ENCODE measurements around the gene COP1.

The COP1 gene

DNA sequence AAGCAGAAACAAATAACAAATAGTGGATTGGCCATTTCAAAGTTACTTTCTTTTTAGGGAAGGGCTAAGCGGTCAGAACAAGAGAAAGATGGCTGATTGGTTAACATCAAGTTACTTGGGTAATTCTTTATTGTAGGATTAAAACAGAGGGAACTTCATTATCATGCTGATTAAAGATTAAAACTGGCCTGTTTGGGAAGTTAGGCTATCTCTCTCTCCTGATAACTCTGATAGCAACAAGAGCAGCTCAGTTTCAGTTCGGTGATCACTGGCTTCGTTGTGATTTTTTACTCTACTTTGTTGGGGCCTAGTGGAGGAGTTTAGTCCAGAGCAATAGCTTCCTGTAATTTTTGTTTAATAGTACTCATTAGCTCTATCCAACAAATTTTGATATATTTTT, 20.5 kb upstream of the COP1 start:
- CTCF ChIA-PET: no interaction called here
- TF ChIP-seq, protein P1, sequence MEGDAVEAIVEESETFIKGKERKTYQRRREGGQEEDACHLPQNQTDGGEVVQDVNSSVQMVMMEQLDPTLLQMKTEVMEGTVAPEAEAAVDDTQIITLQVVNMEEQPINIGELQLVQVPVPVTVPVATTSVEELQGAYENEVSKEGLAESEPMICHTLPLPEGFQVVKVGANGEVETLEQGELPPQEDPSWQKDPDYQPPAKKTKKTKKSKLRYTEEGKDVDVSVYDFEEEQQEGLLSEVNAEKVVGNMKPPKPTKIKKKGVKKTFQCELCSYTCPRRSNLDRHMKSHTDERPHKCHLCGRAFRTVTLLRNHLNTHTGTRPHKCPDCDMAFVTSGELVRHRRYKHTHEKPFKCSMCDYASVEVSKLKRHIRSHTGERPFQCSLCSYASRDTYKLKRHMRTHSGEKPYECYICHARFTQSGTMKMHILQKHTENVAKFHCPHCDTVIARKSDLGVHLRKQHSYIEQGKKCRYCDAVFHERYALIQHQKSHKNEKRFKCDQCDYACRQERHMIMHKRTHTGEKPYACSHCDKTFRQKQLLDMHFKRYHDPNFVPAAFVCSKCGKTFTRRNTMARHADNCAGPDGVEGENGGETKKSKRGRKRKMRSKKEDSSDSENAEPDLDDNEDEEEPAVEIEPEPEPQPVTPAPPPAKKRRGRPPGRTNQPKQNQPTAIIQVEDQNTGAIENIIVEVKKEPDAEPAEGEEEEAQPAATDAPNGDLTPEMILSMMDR (IDR thresholded peaks at IDR 0.05; ENCODE audit: control extremely low read depth, extremely low read depth, low read depth, missing control alignments): no peak
- no peak for DNase-seq (ENCODE audit: extremely low spot score)
- POLR2A ChIA-PET: no interaction called here

DNA sequence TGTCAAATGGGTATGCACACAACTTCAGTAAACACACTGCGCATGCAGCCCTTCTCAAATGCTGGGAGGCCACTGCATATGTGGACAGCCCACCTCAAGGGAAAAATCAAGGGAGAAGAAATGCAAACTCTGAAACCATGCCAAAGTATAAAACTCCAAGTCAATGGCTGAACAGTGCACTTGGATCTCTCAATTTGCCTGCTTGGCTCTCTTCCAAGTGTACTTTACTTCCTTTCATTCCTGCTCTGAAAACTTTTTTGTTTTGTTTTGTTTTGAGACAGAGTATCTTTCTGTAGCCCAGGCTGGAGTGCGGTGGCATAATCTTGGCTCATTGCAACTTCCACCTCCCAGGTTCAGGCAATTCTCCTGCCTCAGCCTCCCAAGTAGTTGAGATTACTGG, 18.8 kb upstream of the COP1 start:
- ChIA-PET POLR2A (no interaction called here), CTCF (interaction anchor here (1.3 to 1.4 kb wide), 2 partner anchors 14 to 16 kb away, joined by 3 to 4 read pairs; no protein-coding TSS in a partner anchor)
- DNase-seq (ENCODE audit: extremely low spot score): no peak
- TF ChIP-seq, protein P1 (IDR thresholded peaks at IDR 0.05; ENCODE audit: control extremely low read depth, extremely low read depth, low read depth, missing control alignments): no peak

DNA sequence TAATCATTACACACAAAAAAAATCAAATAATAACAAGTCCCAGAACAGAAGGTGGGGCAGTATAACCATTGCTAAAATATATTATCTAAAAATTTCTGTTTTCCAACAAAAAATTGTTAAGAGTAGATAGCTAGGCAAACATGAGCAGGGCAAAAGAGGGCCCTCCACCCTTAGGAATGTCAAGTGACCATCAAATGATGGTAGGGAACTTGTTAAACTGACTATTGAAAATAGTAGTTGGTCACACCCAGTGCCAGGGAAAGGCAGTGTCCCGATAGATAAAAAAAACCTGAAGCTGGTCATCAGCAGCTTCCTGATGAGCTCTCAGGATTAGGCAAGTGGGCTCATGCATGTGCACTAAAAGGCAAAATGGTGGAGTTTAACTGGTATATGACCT, 18.4 kb upstream of the COP1 start:
- TF ChIP-seq, protein P1 (IDR thresholded peaks at IDR 0.05; ENCODE audit: control extremely low read depth, extremely low read depth, low read depth, missing control alignments): no peak
- ChIA-PET POLR2A (no interaction called here), CTCF (interaction anchor here (1.3 to 1.4 kb wide), 2 partner anchors 14 to 15 kb away, joined by 3 to 4 read pairs; no protein-coding TSS in a partner anchor)
- DNase-seq (ENCODE audit: extremely low spot score): no peak

DNA sequence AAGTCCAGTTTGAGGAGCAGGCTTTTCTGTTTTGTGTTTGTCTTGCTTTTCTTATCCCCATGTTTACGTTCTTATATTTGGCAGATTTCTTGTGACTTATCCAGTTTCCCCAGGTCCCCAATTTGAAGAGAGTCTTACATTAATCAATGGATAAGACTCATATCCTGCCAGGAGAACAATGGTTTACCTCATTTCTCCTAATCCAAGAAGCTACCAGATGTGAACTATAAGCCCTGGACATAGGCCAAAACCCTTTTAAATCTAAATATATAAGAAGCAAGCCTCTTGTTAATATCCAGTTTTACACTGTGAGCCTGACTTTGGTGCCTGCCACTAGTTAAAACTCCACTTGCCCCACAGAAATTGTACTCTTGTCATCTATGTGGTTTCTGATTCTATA, 15.1 kb upstream of the COP1 start:
- POLR2A ChIA-PET: interaction anchor here (0.5 kb wide), 1 partner anchor 10 kb away, joined by 3 read pairs; no protein-coding TSS in a partner anchor
- no peak for DNase-seq (ENCODE audit: extremely low spot score)
- TF ChIP-seq, protein P1 (IDR thresholded peaks at IDR 0.05; ENCODE audit: control extremely low read depth, extremely low read depth, low read depth, missing control alignments): no peak
- CTCF ChIA-PET: interaction anchor here (0.9 to 1.4 kb wide), 2 partner anchors 14 to 19 kb away, joined by 3 to 5 read pairs; partner anchors contain the start of gene COP1

DNA sequence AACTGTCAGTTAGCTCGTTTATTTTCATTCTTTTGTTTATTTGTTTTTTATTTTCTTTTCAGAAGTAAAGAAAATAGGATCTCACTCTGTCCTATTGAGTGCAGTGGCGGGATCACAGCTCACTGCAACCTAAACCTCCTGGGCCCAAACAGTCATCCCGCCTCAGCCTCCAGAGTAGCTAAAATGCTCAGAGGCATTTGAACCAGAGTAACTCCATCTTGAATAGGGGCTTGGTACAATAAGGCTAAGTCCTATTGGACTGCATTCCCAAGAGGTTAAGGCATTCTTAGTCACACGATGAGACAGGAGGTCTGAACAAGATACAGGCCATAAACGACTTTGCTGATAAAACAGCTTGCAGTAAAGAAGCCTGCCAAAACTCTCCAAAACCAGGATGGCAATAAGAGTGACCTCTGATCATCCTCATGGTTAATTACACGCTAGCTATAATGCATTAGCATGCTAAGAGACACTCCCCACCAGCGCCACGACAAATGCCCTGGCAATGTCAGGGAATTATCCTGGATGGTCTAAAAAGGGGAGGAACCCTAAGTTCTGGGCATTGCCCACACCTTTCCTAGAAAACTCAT, 13.1 kb upstream of the COP1 start:
- POLR2A ChIA-PET: no interaction called here

DNA sequence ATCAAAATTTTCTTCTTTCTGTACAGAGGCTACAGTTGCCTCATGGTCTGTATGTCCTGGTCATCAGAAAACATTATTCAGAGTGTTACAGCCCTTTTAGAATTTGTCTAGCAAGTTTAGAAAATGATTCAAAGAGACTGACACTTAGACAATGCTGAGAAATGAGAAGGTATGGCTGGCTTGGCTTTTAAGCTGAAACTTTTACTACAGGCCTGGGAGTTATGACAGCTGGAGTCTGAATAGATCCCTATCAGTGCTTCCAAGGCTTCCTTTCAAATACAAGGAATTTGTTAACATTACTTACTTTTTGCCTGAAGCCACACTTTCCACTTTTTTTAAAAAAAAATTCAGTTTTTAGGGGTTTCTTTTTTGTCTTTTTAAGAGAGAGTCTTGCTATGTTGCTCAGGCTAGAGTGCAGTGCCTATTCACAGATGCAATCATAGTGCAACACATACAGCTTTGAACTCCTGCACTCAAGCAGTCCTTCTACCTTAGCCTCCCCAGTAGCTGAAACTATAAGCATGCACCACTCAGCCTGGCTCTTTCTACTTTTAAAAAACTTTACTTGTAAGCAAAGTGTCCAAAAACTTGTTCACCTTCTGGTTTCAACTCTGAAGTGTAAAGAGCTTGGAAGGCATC, 10.5 kb upstream of the COP1 start:
- POLR2A ChIA-PET: no interaction called here
- no peak for DNase-seq (ENCODE audit: extremely low spot score)
- TF ChIP-seq, protein P1 (IDR thresholded peaks at IDR 0.05; ENCODE audit: control extremely low read depth, extremely low read depth, low read depth, missing control alignments): no peak
- CTCF ChIA-PET: interaction anchor here (0.7 kb wide), 1 partner anchor 15 kb away, joined by 3 read pairs; no protein-coding TSS in a partner anchor

More for the DNA sequence above, 13.1 kb upstream of the COP1 start:
- CTCF ChIA-PET: interaction anchor here (1.3 to 1.6 kb wide), 3 partner anchors 8 to 13 kb away, joined by 4 to 5 read pairs (median 5); no protein-coding TSS in a partner anchor
- TF ChIP-seq, protein P1 (IDR thresholded peaks at IDR 0.05; ENCODE audit: control extremely low read depth, extremely low read depth, low read depth, missing control alignments): no peak
- no peak for DNase-seq (ENCODE audit: extremely low spot score)
